Heart left ventricle (tissue), 13 donors: ENCODE data around the gene HLA-E.
"Not testable (repeated sequence)": the region's sequence is repeated elsewhere in the genome, so short reads cannot be mapped to it uniquely, and the experiment has no call there.

Experiments
- POLR2A ChIP-seq, 2 donors: fragments of 450-650 bp; IDR thresholded peaks; one replicate each; pipeline ENCODE4 v1.6.1; 2017; ENCODE audit warnings: antibody characterized with exemption in 2 of 2, mild to moderate bottlenecking in 2 of 2, moderate library complexity in 2 of 2
- TF ChIP-seq, protein P1 (sequence below), 12 donors: fragments of 200-600 bp; sonication (generic) in 4 of 12; IDR thresholded peaks; one replicate each; pipeline versions ENCODE4 v1.5.0 to v1.8.0; 2018 to 2022; ENCODE audit warnings: antibody characterized with exemption in 12 of 12, mild to moderate bottlenecking in 5 of 12
- donor health status: ischemic (EF 13 %, LVEDD 7.1; RV severe dilation, severe dysfunction).
- donor health status: DM: no; HTN: yes; CAD: no.
- donor health status: DM: no; HTN: no; CAD: no.
- donor health status: ischemic (EF 25% LVEDD 6.9; RV normal size, moderate dysfunction).
- donor health status: ischemic (EF 25% LVEDD 5.7; RV mildly dilated, moderate dysfunction).
- donor health status: ischemic (EF 35%, LVEDD 5.7; RV mildly dilated, moderate dysfunction).
- donor health status: nonischemic (EF 11% LVEDD 7.7; RV severe dilation, severe dysfunction).
- donor health status: DM: yes; HTN: yes; CAD: no.
- donor health status: PGD.
- donor health status: ischemic (EF 29% LVEDD 5.4; RV normal size, mild dysfunction).
- donor health status: nonischemic (EF 23%, LVEDD 6.1; RV moderate dilation, normal function).

DNA sequence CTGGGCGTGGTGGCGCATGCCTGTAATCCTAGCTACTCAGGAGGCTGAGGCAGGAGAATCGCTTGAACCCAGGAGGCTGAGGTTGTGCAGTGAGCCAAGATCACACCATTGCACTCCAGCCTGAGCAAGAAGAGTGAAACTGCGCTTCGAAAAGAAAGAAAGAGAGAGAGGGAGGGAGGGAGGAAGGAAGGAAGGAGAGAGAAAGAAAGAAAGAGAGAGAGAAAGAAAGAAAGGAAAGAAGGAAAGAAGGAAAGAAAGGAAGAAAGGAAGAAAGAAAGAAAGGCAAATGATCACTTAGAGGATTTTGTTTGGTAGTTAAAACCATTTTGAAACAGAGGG lies 7.9 kb downstream of the HLA-E start:
- TF ChIP-seq, protein P1, sequence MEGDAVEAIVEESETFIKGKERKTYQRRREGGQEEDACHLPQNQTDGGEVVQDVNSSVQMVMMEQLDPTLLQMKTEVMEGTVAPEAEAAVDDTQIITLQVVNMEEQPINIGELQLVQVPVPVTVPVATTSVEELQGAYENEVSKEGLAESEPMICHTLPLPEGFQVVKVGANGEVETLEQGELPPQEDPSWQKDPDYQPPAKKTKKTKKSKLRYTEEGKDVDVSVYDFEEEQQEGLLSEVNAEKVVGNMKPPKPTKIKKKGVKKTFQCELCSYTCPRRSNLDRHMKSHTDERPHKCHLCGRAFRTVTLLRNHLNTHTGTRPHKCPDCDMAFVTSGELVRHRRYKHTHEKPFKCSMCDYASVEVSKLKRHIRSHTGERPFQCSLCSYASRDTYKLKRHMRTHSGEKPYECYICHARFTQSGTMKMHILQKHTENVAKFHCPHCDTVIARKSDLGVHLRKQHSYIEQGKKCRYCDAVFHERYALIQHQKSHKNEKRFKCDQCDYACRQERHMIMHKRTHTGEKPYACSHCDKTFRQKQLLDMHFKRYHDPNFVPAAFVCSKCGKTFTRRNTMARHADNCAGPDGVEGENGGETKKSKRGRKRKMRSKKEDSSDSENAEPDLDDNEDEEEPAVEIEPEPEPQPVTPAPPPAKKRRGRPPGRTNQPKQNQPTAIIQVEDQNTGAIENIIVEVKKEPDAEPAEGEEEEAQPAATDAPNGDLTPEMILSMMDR (IDR thresholded peaks at IDR 0.05), result not testable (repeated sequence)
- not testable (repeated sequence) for TF ChIP-seq POLR2A (IDR thresholded peaks at IDR 0.05)
